HG03135 (cell line): ENCODE measurements around the gene MCTP1.

Experiments used
- ATAC-seq: cut with Tn5 transposase; IDR thresholded peaks from one replicate; pipeline ENCODE4 v1.9.1; 2021; ENCODE audit warnings: mild to moderate bottlenecking, moderate library complexity; ENCODE audit not compliant: unreplicated experiment

The MCTP1 gene

DNA sequence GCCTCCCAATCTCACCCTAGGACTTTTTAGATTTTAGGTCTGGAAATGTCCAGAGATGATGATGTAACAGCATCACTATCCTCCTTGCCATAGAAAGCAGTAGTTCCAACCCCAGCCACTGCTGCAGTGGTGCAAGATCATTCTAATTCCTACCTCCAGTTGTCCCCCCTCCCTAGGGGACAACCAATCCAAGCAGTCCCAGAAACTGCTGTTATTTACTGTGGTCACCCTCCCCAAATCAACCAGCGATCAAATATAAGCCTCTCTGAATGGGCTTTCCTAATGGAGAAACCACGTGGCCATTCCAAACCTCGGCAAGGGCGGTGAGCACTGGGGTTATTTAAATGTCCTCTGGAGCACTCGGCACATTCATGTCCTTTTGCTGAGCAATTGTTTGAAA lies 506.6 kb downstream of the MCTP1 start:
- ATAC-seq: no peak

DNA sequence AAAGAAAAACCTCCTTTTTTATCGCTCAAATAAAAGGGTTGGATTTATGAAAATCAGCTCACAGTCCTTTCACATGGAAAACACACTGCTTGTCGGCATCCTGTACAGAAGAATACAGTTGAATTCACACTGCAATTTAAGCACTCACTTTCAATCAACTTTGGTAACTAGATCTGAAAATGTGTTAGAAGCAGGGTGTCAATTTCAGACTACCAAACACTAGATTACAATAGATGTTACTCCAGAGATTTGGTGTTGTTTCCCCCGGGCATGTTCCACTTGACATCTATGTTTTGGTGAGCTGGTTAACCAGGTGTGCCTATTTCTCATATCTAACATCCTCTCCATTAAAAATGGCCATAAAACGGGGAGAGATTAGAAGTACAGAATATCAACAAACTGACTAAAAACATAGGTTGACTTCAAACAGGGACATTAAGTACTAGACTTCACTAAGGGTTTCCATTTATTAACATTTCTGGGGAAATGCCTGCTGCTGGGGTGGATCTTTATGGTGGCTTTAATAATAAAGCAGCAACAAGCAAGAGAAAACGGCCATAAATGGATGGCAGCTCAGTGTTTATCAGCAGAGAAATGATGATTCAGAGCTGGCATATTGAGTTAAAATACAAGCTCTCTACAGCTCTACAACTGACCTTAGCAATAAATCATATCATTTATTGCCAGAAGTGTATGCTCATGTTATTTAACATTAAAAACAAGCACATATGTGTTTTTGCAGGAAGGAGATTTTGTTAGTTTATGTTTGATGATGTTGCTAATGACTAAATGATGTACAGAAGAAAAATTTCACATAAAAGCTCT lies 507.6 kb downstream of the MCTP1 start:
- ATAC-seq: no peak

DNA sequence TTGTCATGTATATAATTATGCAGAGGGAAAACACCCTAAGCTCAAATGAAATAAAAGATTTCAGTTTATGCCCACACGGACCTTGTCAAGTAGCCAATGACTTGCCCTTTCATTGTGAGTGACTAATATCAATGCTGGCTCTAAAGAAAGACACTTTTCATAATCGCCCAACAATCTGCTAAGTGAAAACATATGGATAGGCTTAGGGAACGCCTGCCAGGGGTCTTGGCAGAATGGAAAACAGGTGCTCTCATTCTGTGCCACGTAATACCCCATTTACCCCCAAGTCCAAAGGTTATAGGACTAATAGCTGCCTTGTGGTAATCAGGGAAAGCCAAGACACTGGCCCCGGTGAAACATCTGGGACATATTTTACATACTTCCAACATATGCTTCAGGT lies 508.7 kb downstream of the MCTP1 start:
- no peak for ATAC-seq

DNA sequence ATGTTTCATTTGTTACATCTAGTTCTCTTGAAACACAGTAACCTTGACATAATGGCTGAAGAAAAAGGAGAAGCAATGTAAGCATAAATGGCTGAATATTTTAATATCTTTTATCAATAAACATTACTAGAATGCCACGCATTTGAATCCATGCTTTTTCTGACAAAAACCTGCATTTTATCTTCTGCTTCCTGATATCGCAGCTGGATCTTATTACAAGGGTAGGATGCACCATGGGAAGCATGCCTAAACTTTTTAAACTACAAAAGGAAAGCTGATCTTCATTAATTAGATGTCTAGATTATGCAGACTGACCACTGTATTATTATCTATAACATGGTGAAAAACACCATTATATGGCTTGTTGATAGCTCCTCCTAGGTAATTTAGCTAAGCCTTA lies 509.8 kb downstream of the MCTP1 start:
- no peak for ATAC-seq

DNA sequence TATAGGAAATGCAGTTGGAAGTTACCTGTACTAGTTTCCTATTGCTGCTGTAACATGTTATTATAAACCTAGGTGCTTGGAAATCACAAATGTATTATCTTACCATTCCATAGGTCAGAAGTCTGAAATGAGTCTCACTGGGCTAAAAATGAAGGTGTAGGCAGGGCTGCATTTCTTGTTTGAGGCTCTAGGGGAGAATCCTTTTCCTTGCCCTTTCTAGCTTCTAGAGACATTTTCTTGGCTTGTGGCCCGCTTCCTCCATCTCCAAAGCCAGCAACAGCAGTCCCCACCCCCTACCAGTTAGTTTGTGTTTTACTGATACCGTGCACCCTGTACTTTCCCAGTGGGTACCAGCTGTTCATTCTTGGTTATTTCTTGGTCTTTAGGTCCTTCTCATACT lies 513.2 kb downstream of the MCTP1 start:
- ATAC-seq: no peak

DNA sequence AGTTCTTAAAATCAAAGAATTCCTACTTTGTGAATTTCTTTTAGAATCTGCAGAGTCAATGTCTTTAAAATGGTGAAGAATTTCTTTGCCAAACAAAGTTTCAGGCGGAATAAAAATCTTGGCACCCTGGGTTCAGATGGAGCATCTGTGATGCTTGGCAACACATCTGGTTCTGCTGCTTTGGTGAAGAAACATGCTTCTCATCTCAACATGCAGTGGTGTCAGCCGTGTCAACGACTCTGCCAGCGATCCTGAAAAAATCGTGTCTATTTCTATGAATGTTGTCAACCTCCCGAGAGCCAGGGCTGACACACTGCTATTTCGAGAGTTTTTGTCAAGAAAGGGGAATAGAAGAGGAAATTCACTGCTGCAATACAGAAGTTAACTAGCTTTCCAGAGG lies 514.9 kb downstream of the MCTP1 start:
- no peak for ATAC-seq

DNA sequence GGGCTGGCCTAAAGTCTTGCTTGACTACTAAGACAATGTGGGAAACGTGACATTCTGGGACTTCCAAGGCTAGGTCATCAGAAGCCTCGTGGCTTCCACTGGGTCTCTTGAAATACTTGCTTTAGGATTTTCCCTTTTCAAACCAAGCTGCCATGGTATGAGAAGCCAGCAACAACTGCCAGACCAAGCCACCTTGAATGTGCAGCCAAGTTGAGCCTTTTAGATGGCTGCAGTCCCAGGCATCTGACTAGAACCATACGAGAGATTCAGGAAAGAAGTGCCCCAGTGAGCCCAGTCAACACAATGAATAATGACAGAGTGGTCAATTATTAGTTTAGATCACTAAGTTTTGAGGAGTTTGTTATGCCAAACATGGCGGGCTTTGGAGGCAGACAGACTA lies 523.1 kb downstream of the MCTP1 start:
- ATAC-seq: no peak

DNA sequence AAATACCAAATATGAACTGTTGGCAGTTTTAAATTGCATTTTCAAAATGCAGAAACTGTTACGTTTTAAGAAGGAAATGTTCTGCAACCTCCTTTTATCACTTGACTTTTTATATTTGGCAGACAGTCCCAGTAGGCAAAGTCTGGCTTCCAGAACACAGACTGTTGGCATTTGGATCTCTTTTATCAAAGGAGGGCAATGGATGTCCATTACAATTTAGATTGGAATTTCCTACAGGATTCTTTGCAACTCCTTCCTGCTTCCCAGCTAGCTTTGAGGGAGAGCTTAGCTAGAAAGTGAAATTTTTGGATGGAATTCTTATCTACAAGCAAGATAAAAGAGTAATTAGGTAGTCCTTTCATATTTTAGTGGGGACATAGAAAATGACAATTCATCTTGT lies 523.8 kb downstream of the MCTP1 start:
- ATAC-seq: no peak

DNA sequence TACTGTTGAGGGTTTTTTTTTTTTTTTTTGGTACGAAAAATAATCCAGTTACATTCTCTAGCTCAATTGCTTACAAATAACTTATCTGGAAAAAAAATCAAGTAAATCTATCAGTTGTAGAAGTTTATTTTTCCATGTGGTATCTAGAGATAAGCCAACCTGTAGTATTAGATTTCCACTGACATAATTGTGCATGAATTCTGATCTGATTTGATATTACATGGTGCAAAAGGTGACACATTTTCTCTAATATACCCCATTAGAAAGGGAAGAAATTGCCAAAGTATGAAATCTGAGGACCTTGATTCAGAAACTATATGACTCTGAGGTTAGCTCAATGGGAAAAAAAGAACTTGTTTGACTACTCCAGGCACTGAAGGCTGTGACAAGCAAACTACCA lies 524.9 kb downstream of the MCTP1 start:
- ATAC-seq: no peak

DNA sequence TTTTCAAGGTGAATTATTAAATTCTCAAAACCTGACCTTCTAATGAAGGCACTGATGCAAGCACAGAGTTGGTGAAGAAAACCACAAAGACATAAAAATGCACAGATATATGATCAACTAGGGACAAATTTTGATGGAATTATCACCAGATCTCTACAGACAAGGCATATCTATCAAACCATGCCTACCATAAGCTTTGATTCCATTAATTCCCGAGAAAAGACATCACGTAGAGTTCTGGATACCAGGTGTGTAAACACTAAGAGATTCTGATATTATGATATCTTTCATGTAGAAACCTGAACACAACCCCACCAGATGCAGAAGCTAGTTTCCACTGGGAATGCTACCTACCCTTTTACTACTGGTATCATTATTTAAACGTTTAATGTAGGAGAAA lies 525.9 kb downstream of the MCTP1 start:
- ATAC-seq: no peak

DNA sequence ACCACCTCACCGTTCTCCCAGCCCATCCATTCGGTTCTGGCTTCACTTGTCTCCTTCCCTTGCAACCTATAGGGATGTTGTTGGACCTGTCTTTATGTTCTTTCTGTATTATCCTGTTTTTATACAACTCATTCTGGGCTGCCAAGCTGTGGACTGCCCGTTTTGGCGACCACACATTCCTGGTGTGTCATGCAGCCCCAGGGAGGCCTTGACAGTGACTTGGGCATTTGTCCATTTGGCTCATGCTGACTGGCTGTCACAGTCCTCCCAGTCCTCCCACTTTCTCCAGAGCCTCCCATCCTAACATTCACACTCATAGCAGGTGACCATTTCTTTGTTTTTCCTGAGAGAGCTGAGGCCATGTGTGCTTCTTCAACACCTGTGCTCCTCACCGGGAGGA lies 530.1 kb downstream of the MCTP1 start:
- no peak for ATAC-seq

DNA sequence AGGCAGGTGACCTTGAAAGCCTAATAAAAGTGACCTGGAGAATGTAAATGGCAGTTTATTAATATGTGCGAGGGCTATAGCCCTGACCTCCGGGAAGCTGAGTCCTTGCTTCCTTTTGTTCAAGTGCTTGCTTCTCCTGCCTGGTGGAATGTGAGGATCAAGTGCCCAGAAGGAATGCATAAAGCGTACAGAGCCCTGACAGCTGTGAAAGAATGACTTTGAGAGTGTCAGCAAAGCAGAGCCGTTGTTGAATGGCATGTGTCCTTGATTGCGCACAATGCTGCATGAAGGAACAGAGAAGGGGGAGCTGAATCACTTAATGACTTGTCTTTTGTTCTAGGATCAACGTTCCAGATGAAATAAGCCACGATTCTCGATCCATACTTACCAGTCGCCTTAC lies 533.4 kb downstream of the MCTP1 start:
- no peak for ATAC-seq

DNA sequence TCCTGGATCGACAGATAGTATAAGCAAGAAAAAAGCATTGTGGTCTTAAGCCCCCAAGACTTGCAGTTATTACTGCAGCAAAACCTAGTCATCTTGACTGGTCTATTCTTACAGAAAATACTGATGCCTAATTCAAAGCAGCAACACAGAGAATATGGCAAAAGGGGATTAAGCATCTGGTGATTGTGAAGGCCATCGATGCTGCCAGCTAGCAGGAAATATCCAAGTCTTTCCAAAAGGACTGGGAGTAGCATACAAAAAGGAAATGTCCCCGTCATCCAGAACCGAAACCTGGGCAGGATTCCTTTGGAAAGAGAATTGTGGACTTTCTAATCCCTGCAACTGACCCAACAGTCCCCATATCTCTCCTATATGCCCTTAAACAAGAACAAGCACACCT lies 534.2 kb downstream of the MCTP1 start:
- ATAC-seq: no peak

DNA sequence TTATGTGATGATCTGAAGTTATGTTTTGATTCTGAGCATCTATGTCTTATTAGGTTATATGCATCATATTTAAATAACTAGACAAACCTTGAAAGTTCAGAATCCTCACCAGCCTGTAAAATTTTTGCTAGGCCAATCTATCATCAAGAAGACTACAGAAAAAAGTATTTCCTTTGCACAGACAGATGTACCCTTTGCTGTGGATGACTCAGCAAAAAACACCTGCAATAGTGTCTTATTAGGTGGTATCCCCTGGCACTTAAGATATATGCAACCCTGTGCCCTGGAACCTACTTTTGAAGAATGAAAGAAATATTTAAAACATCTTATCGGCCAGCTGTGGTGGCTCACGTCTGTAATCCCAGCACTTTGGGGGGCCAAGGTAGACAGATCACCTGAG lies 535.9 kb downstream of the MCTP1 start:
- ATAC-seq: no peak

DNA sequence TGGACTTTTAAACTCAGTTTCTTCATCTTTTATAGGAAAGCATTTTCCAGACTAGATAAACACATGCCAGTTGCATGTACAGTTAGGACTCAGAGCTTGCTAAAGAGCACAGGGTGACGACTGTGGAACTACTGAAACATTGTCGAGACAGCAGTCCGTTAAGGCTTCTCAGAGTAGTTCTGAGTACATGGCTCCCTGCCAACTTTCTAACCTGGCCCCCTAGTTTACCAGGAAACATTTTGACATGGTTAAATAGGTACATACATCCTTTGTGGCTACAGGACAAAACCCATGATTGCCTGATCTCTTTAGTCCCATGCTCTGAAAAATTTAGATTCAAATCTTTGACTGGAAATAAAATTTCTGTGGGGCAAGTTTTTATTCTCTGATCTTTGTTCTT lies 536.7 kb downstream of the MCTP1 start:
- ATAC-seq: no peak

DNA sequence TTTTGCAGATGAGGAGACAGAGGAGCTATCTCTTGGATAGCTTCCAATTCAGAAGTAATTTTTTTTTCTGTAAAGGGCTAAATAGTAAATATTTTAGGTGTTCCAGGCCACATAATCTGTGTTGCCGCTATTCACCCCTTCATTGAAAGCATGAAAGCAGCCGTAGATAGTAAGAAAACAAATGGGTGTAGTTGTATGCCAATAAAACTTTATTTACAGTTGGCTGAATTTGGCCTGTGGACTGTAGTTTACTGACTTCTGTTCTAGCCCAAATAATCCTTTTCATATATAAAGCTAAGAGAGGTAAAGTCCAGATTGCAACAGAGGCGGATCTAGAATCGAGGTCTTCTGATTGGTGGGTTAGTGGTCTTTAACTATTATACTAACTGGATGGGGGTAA lies 537.5 kb downstream of the MCTP1 start:
- ATAC-seq: no peak

DNA sequence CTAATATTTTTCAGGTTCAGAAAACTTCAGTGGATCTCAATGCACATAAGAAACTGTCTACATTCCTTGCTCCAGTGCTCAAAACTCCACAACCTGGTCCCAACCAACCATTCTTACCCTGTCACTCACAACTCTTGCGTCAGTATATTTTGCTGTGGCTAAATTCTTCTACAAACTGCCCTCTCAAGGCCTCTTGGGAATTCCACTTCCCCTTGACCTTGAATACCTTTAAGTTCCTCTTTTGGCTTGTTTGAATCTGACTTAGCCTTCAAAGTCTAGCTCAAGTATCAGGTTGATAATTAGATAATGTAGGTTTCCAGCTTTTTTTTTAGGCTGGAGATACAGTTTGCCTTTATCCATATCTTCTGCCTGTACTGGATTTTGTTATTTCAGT lies 538.2 kb downstream of the MCTP1 start:
- ATAC-seq: peak; percentile 43

DNA sequence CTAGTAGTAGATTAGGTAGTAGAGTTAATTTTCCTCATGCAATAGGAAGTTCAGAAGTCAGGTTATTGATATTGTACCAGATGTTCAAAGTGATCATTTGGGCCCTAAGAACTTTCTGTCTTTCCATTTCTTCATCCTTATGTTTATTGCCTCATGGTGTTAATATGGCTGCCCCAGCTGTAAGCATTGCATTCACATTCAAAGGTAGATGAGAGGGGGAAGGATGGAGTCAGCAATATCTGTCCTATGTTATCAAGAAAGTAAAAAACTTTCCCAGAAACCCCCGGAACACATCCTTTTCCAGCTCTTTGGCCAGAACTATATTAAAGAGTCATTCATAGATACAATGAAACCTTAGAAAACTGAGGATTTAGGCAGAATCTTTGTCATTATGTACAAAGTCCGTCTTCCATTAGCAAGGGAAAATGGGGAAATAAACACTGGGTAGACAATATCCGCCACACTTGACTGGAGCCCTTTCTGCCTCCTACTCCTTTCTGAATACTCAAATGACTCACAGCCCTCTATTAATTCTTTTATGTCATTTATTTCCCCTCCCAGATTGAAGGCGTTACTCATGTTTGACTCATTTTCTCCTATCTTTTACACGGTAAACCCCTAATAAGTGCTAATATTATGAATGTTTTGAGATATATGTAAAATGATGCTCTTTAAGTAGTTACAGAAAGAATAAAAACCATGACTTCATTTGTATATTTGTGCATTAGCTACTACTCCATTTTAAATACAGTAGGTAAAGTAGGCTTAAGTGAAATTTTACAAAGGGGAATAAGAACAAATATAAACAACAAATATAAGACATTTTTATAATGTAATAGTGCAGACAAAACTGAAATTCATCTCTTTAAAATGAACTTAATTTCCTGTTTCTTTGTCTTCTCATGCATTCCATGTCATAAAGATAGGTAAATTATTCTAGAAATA lies 538.8 kb downstream of the MCTP1 start:
- ATAC-seq: peak; percentile 64

DNA sequence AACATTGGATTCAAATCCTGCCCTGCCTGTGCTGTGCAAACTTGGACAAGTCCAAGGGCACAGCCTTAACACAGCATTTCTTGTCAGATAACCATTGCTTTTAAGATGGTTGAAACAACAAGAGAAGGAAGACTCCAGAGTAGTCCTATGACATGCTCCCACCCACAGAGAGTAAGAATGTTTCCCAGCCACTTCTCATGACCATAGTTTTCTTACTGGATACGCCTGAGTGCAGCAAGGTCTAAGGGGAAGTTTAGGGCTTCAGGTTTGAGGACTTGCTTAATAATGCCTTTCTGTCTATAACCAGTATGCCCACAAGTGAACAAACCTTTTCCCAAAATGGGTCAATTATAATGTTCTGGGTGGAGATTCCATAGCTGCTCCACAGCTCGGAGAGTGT lies 540.0 kb downstream of the MCTP1 start:
- no peak for ATAC-seq

DNA sequence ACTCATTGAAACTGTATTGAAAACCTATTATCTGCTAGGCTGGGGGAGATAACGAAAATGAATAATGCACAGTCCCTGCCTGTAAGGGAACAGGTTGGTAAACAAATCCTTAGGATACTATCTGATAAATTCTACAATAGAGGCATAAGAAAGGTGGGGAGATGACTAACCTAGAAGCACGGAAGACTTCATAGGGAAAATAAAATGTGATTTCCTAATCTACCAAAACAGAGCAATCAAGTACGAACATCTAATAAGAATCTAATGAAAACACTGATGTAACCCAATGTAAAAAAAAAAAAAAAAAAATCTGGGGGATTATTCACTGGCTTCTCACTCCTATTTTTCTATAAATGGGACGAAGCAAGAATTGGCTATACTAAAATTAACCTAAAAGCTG lies 542.0 kb downstream of the MCTP1 start:
- no peak for ATAC-seq

DNA sequence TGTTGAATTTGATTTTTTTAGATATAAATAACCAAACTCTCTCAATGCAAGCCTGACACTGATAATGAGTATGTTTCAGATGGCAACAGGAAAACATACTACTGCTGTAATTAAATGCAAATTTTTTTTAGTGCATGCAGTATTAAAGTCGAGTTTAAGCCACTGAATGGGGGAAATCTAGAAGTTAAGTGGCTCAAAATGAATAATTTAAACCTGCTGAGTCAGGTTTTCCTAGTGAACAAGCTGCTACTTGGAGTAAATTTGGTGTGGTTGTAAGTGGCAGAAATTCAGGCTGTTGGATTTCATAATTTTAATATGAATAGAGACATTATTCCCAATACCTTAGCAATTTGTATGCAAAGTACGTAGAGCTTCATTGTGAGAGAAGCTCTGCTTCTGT lies 544.6 kb downstream of the MCTP1 start:
- ATAC-seq: no peak

DNA sequence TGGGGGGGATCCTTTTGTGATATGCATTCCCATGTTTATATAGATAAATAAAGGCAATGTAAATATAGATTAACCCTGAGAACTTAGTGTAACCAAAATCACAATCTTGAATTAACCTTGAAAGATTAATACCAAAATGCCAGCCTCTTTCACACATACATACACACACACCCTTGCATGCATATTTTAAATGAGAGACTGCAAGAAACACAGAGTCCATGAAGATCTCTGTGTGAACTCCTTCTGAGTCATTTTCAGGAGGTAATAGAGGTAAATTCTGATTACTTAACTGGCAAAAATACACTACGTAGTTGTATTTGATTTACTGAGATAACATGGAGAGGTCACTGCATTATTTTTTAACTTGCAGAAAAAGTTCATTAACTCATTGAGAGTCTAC lies 548.4 kb downstream of the MCTP1 start:
- no peak for ATAC-seq
